GM12874 (cell line): ENCODE measurements around the gene PAQR5.
A peak's percentile ranks its signal among the peaks of the same experiment; 100 is the strongest.

ENCODE experiments used
- CTCF ChIP-seq: IDR thresholded peaks from 2 replicates; pipeline ENCODE4 v1.5.1; 2011; ENCODE audit warnings: low read depth, mild to moderate bottlenecking, control low read depth, low read length, moderate library complexity; ENCODE audit not compliant: insufficient read depth

PAQR5 gene

GRCh38 chr15:69393831-69394491 is 95.2 kb downstream of the PAQR5 start:
- TF ChIP-seq CTCF: no peak

DNA sequence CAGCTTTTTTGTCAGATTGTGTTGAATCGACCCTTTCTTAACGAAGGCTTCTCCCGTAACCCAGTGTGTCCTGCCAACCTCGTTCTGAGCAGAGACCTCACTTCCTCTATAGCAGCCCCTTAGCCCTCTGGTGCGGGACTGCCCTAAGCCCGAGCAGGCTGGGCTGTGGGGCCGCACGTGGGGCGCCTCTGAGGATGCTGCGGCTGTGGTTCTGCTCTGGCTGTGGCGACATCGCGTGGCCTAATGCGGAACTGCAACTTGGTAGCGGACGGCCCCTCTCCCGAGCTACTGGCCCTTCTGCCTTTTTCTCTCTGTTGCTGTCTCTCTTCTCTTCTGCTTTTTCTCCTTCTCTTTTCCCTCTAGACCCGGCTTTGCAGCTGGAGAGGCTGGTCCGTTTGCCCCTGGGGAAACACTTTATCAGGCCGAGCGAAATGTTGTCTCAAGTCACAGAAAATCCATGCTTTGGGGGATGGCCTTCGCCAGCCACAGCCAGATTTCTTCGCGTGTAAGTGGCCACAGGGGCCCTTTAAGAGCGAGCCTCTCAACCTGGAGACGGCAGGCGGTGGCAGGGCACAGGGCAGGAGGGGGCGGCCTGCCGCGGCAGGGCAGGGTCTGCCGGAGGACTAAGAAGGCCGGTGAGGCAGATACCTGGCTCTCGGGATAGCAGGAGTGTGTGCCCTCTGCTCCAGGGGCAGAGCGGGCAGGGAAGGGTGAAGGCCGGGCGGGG is 96.0 kb downstream of the PAQR5 start:
- peak; percentile 96 for TF ChIP-seq CTCF

DNA sequence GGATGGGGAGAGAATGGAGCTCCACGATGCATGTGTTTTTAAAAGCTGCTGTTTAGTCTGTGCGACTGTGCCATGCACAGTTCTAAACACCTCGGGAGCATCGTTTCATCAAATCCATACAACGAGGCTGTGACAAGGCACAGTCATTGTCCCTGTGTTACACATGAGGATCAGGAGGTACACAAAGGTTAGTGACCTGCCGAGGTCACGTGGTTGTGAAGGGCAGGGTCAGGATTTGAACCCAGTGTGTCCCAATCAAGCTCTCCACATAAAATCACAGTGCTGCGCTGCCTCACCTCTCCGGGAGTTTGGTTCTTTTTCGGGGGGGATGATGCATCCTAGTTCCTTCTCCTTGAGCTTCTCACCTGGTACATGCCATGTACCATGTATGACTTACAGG is 96.7 kb downstream of the PAQR5 start:
- no peak for TF ChIP-seq CTCF

GRCh38 chr15:69395991-69396390 is 97.3 kb downstream of the PAQR5 start:
- TF ChIP-seq CTCF: no peak

- TF ChIP-seq CTCF: no peak
These were observed 99.8 kb downstream of the PAQR5 start for GRCh38 chr15:69398491-69398891.

DNA sequence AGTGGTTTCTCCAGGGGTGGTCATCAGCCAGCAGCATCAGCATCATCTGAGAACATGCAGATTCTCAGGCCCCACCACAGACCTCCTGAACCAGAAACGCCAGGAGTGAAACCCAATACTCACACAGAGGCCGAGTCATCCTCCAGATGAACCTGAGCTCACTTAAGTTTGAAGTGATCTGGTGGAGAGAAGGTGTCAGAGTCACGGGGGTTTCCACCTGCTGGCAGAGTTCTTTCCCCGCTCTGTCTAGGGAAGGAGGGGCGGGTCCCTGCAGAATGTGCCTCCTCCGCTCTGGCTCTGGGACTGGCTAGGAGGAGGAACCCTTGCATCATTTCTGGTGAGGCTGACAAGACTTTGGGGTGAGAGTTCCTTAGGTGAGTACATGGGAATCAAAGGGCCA is 102.1 kb downstream of the PAQR5 start:
- TF ChIP-seq CTCF: no peak

- no peak for TF ChIP-seq CTCF
These were observed 104.1 kb downstream of the PAQR5 start for GRCh38 chr15:69402816-69403215.
